ENCODE results near the gene TMEM81. TPM values are rescaled to one million over a fixed set of nuclear protein-coding genes. Genes with fewer than 3 reads are reported as not detected.

Gene TMEM81
- total RNA-seq, 2 donors from 2014 or later = 4.9 to 6.2 TPM

DNA sequence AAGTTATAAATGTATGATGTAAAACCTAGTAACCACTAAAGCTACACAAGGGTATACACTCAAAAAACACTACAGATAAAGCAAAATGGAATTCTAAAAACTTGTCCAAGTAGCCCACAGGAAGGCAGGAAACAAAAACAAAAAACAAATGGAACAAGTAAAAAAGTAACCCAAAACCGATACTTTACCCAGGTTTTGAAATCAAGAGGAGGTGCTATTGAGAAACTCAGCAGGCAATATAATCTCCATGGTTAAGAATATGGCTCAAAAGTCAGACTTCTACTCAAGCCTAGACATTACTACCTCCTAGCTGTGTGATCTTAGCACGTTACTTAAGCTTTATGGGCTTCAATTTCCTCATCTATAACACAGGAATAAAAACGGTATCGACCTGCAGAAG, 24.2 kb upstream of the TMEM81 start:
- H3K9me3 Mint-ChIP-seq = no peaks in the 10 kb centered on the region
- H3K4me1 ChIP-seq (ENCODE audit: control insufficient read depth, insufficient read depth, low read length) = no peaks in the 10 kb centered on the region
- no peak overlapping the region for H3K4me3 ChIP-seq (ENCODE audit: low read length)
- WGBS, 2 experiments (ENCODE audit: insufficient coverage in 1 of 2, insufficient read length in 1 of 2) = 94 to 100% methylated on average over 1 to 4 of the region's 4 CpGs
- no peak overlapping the region for H3K27ac ChIP-seq (ENCODE audit: low read depth, low read length)
- no peaks in the 10 kb centered on the region for H3K27me3 Mint-ChIP-seq (ENCODE audit: insufficient read depth)
- no peaks in the 10 kb centered on the region for H3K4me1 Mint-ChIP-seq
- H3K9ac ChIP-seq (ENCODE audit: extremely low read depth, low read length, poor library complexity, severe bottlenecking) = no peak overlapping the region
- H3K27ac Mint-ChIP-seq = no peak overlapping the region
- H3K36me3 Mint-ChIP-seq (ENCODE audit: low read depth) = peaks cover 46% of the 10 kb centered on the region
- TF ChIP-seq, protein P1, sequence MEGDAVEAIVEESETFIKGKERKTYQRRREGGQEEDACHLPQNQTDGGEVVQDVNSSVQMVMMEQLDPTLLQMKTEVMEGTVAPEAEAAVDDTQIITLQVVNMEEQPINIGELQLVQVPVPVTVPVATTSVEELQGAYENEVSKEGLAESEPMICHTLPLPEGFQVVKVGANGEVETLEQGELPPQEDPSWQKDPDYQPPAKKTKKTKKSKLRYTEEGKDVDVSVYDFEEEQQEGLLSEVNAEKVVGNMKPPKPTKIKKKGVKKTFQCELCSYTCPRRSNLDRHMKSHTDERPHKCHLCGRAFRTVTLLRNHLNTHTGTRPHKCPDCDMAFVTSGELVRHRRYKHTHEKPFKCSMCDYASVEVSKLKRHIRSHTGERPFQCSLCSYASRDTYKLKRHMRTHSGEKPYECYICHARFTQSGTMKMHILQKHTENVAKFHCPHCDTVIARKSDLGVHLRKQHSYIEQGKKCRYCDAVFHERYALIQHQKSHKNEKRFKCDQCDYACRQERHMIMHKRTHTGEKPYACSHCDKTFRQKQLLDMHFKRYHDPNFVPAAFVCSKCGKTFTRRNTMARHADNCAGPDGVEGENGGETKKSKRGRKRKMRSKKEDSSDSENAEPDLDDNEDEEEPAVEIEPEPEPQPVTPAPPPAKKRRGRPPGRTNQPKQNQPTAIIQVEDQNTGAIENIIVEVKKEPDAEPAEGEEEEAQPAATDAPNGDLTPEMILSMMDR (conservative IDR thresholded peaks at IDR 0.05) = no peak
- H3K27me3 ChIP-seq (ENCODE audit: control insufficient read depth, insufficient read depth, low read length, poor library complexity, severe bottlenecking) = no peaks in the 10 kb centered on the region
- no peak for DNase-seq
- H3K4me3 Mint-ChIP-seq = no peak overlapping the region
- peaks cover 78% of the 10 kb centered on the region for H3K36me3 ChIP-seq (ENCODE audit: control insufficient read depth, insufficient read depth, low read length)
- no peaks in the 10 kb centered on the region for H3K9me3 ChIP-seq (ENCODE audit: control insufficient read depth, low read length)

DNA sequence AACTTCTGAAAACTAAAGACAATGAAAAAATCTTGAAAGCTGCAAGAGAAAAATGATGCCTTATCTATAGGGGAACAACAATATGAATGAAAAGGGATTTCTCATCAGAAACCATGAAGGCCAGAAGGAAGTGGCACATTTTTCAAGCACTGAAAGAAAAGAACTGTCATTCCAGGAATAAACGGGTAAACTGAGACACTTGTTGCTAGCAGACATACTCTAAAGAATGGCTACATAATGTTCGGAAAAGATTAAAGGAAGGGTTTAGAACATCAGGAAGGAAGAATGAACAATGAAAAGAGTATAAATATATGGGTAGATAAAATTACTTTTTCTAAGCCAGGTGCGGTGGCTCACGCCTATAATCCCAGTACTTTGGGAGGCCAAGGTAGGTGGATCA, 23.1 kb upstream of the TMEM81 start:
- Mint-ChIP-seq H3K36me3 (ENCODE audit: low read depth) (peaks cover 52% of the 10 kb centered on the region), H3K9me3 (no peaks in the 10 kb centered on the region), H3K4me3 (no peak overlapping the region), H3K27ac (no peak overlapping the region), H3K27me3 (ENCODE audit: insufficient read depth) (no peaks in the 10 kb centered on the region), H3K4me1 (no peaks in the 10 kb centered on the region)
- no peaks in the 10 kb centered on the region for H3K27me3 ChIP-seq (ENCODE audit: control insufficient read depth, insufficient read depth, low read length, poor library complexity, severe bottlenecking)
- H3K27ac ChIP-seq (ENCODE audit: low read depth, low read length) = no peak overlapping the region
- H3K36me3 ChIP-seq (ENCODE audit: control insufficient read depth, insufficient read depth, low read length) = peaks cover 79% of the 10 kb centered on the region
- H3K4me1 ChIP-seq (ENCODE audit: control insufficient read depth, insufficient read depth, low read length) = no peaks in the 10 kb centered on the region
- H3K9me3 ChIP-seq (ENCODE audit: control insufficient read depth, low read length) = no peaks in the 10 kb centered on the region
- TF ChIP-seq, protein P1 (conservative IDR thresholded peaks at IDR 0.05) = no peak
- no peak overlapping the region for H3K4me3 ChIP-seq (ENCODE audit: low read length)
- 91 to 93% methylated on average over 4 of the region's 4 CpGs for WGBS, 2 experiments (ENCODE audit: insufficient coverage in 1 of 2, insufficient read length in 1 of 2)
- no peak for DNase-seq
- no peak overlapping the region for H3K9ac ChIP-seq (ENCODE audit: extremely low read depth, low read length, poor library complexity, severe bottlenecking)

DNA sequence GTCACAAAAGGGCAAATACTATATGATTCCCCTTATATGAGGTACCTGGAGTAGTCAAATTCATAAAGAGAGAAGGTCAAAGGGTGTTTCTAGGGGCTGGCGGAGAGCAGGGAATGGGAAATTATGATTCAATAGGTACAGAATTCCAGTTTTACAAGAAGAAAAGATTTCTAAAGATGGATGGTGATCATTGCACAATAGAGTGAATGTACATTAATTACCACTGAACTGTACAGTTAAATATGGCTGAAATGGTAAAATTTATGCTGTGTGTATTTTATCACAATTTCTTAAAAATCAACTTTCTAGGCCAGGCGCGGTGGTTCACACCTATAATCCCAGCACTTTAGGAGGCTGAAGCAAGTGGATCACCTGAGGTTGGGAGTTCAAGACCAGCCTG, 18.1 kb upstream of the TMEM81 start:
- TF ChIP-seq, protein P1 (conservative IDR thresholded peaks at IDR 0.05) = no peak
- no peaks in the 10 kb centered on the region for H3K9me3 Mint-ChIP-seq
- no peak overlapping the region for H3K27ac Mint-ChIP-seq
- H3K4me1 Mint-ChIP-seq = no peaks in the 10 kb centered on the region
- peaks cover 87% of the 10 kb centered on the region for H3K36me3 Mint-ChIP-seq (ENCODE audit: low read depth)
- H3K4me3 Mint-ChIP-seq = no peak overlapping the region
- H3K9ac ChIP-seq (ENCODE audit: extremely low read depth, low read length, poor library complexity, severe bottlenecking) = no peak overlapping the region
- no peak for DNase-seq
- no peak overlapping the region for H3K4me3 ChIP-seq (ENCODE audit: low read length)
- WGBS, 2 experiments (ENCODE audit: insufficient coverage in 1 of 2, insufficient read length in 1 of 2) = 88 to 96% methylated on average over 3 of the region's 3 CpGs
- no peak overlapping the region for H3K27ac ChIP-seq (ENCODE audit: low read depth, low read length)
- no peaks in the 10 kb centered on the region for H3K9me3 ChIP-seq (ENCODE audit: control insufficient read depth, low read length)
- peaks cover 98% of the 10 kb centered on the region for H3K36me3 ChIP-seq (ENCODE audit: control insufficient read depth, insufficient read depth, low read length)
- no peaks in the 10 kb centered on the region for H3K27me3 Mint-ChIP-seq (ENCODE audit: insufficient read depth)
- H3K4me1 ChIP-seq (ENCODE audit: control insufficient read depth, insufficient read depth, low read length) = no peaks in the 10 kb centered on the region
- no peaks in the 10 kb centered on the region for H3K27me3 ChIP-seq (ENCODE audit: control insufficient read depth, insufficient read depth, low read length, poor library complexity, severe bottlenecking)

Measured in endodermal cell (in vitro differentiated cells).